Embryonic facial prominence (tissue), 1 donor: Measurements from ENCODE around the gene CCDC127.

ENCODE experiments used
- DNase-seq: peaks from one replicate; pipeline ENCODE4 v3.0.0-alpha.2; 2016; ENCODE audit errors: extremely low spot score

The CCDC127 gene

DNA sequence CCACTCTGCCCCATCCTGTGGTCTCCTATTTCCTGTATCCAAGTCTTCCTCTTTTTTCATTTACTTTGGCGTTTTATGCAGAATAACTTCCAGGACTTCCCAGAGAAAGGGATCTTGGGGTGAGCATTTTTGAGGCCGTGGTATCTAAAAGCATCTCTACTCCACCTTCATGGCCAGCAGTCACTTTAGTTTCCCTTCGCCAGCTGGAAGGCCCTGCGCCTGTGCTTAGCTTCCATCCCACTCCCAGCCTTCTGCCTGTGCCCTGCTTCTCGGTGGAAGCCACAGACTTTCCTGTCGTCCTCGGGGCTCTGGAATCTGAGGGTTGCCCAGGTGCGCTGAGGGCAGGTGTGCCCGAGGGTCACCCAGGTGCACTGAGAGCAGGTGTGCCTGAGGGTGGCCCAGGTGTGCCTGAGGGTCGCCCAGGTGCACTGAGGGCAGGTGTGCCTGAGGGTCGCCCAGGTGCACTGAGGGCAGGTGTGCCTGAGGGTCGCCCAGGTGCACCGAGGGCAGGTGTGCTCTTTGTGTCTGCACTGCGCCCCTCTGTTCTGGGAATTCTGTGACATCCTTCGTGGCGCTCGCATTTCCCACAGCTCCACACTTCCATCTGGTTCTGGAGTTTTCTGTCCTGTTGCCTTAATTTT is 59.0 kb downstream of the CCDC127 start:
- DNase-seq, result no peak

GRCh38 chr5:157801-158200 is 60.2 kb downstream of the CCDC127 start:
- no peak for DNase-seq

DNA sequence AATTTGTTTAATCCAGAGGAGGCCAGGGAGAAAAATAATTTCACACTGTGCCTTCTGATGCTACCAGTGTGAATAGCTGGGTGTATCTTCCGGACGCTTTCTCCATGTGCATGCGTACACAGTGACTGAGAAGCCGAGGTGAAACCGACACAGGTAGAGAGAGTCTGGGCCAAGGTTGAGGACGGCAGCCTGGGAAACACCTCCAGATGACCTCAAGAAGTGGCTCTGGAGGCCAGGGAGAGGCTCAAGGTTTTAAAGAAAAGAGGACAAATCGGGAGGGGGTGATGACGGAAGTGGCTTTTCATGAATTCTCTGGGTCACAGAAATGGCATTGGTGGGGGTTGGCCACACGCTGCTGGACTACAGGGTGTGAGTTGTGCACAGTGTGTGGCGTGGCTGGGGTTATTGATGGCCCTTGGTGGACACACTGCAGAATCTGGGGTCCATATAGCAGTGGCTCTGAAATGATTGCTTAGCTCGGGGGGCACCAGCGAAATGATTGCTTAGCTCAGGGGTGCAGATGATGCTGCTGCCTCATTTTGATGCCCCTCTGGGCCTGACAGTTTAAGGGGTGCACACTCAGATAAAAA is 60.7 kb downstream of the CCDC127 start:
- DNase-seq, result no peak

DNA sequence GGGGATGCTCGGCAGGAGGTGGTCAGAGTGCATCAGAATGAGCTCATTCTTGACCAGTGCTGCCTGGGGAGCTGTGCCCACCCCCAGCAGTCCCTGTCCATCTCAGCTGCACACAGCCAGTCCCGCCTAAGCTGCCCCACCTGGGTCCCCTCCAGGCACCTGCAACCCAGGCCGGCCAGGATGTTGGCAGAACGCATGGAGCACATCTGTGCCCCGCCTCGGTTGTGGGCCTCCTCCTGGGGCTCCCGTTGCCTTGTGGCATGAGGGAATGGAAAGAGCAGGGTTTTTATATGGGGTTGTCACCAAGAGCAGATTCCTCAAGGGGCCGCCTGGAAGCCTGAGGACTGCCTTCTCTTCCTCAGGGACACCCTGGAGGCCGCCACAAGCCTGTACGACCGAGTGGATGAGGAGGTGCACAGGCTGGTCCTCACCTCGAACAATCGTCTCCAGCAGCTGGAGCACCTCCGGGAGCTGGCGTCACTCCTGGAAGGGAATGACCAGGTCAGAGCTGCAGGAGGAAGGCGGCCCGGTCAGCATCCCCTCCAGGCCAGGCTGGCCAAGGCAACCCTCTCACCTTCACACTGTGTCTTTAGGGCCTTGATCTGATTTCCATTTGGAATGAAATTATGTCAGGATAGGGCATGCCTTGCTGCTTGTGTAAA is 61.4 kb downstream of the CCDC127 start:
- DNase-seq, result no peak

DNA sequence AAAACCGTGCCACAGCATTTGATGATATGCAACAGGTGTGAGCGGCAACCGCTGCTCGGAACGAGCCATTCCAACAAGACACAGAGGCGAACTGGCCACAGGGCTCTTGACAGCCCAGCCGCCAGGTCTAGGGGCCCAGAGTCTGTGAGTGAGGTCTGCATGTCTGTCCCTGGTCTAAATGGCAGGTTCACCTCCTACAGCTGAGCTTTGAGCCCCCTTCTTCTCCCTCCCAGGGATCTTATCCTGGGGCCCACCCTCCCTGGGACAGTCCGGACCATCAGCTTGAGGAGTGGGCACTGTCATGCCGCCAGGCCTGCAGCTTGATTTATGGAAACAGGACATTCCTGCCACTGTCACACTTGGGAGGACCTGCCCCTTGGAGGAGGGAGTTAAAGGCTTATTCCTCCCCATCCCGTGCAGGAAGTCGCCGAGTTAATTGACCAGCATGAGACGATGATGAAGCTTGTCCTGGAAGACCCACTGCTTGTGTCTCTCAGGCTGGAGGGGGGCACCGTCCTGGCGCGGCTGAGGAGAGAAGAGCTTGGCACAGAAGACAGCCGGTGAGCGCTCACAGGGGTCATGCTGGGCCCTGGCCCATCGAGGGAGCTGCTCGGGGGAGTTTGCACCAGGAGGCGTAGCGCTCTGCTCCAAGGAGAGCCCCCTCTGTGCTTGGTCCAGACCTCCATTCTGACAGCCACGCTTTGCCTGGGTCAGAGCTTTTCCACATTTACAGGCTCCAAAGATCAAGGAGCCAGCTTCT is 62.1 kb downstream of the CCDC127 start:
- no peak for DNase-seq

DNA sequence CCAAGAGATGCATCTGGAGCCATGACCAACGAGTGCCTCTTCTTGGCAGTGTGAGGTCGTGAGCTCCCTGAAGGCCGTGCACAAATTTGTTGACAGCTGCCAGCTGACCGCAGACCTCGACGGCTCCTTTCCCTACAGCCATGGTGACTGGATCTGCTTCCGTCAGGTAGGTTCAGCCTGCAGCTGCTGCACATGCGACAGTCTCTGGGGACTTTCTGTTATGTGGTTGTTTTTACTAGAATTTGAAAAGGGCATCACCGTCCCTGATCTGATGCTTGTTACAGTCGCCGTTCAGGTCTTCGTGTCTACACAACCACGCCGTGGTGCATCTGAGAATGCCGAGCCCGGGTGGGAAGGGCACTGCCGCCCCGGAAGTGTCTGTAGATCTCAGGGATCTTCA is 63.1 kb downstream of the CCDC127 start:
- no peak for DNase-seq

GRCh38 chr5:154236-154635 is 63.7 kb downstream of the CCDC127 start:
- DNase-seq, result no peak

DNA sequence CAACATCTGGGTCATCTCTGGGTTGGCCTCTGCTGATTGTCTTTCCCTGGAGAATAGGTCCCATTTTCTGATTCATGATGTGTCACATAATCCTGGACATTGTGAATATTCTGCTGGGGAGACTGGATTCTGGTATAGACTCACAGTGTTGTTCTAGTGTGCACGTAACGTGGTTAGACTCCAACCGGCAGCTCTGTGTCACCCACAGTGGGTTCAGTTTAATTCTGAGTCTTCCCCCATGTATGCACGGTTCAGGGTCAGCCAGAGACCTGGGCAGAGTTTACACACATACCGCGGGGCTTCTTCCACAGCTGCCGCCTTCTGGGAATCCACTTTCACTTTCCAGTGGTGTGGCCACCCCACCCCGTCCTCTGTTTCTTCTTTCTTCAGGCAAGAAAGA is 64.7 kb downstream of the CCDC127 start:
- DNase-seq, result no peak

DNA sequence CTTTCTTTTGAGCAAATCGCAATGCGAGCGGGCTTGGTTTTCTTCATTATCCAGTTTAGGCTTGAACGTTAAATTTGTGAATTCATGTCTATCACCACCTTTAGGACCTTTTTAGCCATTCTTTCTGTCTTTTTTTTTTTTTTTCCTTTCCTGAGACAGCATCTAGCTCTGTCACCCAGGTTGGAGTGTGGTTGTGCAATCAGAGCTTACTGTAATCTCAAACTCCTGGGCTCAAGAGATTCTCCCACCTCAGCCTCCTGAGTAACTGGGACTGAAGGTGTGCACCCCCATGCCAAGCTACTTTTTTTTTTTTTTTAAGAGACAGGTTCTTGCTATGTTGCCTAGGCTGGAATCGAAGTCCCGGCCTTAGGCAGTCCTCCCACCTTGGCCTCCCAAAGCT is 65.9 kb downstream of the CCDC127 start:
- DNase-seq, result no peak

- no peak for DNase-seq
These were observed 67.2 kb downstream of the CCDC127 start for GRCh38 chr5:150746-151145.

DNA sequence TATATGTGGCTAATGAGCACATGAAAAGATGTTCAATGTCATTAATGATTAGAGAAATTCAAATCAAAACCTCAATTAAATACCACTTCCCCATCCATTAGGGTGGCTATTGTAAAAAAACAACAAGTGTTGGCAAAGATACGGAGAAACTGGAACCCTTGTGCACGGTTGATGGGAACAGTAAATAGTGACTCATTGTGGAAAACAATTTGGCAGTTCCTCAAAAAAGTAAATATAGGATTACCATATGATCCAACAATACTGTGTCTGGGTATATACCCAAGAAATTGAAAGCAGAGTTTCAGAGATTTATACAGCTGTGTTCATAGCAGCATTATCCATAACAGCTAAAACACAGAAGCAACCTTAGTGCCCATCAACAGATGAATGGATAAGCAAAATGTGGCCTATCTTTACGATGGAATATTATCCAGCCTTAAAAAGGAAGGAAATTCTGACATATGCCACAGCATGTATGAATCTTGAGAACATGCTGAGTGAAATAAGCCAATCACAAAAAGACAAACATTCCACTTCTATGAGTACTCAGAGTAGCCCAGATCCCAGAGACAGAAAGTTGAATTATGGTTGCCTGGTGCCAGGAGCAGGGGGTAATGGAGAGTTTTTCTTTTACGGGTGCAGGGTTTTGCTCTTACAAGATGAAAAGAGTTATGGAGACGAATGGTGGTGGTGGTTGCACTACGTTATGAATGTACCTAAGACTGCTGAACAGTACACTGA is 68.0 kb downstream of the CCDC127 start:
- DNase-seq, result no peak

DNA sequence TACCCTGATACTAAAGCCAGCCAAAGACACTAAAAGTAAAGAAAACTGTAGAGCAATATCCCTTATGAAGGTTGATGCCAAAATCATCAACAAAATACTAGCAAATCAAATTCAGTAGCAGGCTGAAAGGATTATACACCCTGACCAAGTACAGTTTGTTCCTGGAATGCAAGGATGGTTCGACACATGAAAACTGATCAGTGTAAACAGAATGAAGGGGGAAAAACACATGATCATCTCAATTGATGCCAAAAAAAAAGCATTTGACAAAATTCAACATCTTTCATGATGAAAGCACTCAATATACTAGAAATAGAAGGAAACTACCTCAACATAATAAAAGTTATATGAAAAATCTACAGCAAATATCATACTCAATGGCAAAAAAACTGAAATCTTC is 70.2 kb downstream of the CCDC127 start:
- no peak for DNase-seq
